Activated T-cell treated with anti-CD3 and anti-CD28 coated beads, Interleukin-2, amount 50 U/mL, for 48 hours (primary cell): ENCODE measurements around the gene PRMT9.

Experiments
- DNase-seq, 2 experiments: peaks; one replicate each; pipeline ENCODE4 v3.0.0-alpha.2; 2020

PRMT9 gene

DNA sequence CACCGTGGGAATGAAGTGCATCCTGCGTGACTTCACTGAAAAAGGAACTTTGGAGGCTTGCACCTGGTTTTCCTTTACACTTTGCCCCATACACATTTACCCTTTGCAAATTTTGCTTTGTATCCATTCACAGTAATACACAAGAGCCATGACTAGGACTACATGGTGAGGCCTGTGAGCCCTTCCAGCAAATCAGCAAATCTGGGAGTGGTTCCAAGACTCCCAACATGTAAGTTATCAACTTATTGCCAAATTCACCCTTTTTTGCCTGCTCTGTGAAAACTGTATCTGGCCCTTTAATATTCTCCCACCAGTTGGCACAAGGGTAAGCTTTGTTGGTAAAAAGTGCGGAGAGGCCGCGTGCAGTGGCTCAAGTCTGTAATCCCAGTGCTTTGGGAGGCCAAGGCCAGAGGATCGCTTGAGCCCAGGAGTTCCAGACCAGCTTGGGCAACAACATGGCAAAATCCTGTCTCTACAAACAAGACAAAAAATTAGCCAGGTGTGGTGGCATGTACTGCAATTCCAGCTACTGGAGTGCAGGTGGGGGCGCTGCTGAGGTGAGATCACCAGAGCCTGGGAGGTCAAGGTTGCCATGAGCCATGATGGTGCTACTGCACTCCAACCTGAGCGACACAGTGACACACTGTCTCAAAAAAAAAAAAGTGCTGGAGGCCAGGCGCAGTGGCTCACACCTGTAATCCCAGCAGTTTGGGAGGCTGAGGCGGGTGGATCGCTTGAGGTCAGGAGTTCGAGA is 5.0 kb downstream of the PRMT9 start:
- DNase-seq: peak; percentile 24 to 39

DNA sequence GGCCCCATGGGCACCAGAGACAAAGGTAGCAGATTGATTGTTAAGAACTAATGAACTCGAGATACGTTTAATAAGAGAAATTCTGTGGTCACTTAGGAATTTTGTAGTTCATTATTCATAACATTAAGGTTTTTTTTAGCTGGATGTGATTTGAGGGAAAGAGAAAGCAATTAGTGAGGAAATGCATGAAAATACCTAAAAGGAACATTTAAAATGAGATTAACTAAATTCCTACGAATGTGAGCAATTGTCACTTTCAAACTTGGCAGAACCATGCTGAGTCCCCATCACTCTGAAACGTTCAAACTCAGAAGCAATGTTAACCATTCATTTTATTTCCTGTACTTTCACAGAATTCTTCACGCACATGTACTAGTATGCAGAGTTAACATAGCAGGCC is 5.9 kb downstream of the PRMT9 start:
- no peak for DNase-seq

GRCh38 chr4:147674496-147674895 is 9.5 kb downstream of the PRMT9 start:
- no peak for DNase-seq

GRCh38 chr4:147674073-147674472 is 9.9 kb downstream of the PRMT9 start:
- no peak for DNase-seq

DNA sequence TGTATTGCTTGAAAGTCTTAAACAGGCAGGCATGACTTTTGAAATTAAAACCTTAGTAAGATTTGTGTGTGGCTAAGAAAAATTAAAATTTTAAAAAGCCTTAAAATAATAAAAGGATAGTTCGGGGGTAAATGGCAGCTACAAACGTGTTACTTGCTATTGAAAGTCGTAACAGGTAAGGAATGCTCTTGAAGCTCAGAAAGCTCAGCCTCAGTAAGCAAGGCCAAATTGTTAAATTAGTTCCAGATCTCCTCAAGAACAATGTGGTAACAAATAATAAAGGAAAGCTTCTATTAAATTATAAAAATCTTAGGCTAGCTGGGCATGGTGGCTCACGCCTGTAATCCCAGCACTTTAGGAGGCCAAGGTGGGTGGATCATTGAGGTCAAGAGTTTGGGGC is 25.5 kb downstream of the PRMT9 start:
- DNase-seq: no peak

DNA sequence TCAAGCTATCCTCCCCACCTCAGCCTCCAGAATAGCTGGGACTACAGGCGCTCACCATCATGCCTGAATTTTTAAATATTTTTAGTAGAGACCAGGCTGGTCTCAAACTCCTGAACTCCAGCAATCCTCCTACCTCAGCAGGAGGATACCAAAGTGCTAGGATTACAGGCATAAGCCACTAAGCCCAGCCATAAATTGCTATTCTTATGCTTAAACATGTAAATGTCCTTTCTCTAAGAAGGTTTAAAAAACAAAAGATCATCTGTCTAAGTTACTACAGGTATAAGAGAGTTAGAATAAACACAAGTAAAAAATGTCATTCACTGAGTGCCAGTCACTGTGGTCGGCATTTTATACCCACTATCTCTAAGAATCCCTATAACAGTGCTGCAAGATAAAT is 28.3 kb downstream of the PRMT9 start:
- DNase-seq: no peak

GRCh38 chr4:147651563-147651962 is 32.4 kb downstream of the PRMT9 start:
- no peak for DNase-seq

DNA sequence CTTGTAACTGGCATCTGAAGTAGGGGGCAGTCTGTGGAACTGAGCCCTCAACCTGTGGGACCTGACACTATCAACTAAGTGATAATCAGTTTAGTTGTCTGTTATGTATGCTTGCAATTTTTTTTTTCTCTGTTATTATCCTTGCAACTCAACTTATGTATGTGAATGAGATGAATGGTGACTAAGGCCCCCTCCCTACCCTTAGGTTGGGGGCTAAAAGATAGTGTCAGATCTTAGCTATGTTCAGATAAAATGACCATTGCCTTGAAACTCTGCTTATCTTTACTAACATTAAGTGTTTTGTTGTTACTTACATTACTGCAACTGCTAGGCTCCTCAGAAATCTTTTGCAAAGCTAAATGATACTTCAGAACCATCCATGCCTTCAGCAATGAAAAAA is 35.3 kb downstream of the PRMT9 start:
- no peak for DNase-seq

GRCh38 chr4:147645099-147645498 is 38.9 kb downstream of the PRMT9 start:
- DNase-seq: no peak

DNA sequence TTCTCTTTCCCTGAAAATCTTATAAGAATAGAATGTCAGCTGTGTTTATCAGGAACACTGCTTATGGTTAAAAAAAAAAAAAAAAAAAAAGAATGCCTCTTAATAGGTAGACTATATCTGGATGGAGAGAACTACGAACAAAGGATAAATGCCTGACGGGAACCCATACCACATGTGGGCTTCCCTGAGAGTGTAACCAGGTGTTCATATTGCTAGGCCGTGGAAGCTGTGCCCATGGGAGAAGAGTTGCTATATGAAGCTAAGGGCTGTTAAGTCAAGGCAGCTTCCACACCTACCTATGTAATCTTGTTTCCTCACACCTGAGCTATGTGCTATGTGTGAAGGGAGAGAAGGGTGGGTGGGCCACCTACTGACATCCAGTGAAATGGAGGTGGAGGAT is 39.5 kb downstream of the PRMT9 start:
- no peak for DNase-seq

DNA sequence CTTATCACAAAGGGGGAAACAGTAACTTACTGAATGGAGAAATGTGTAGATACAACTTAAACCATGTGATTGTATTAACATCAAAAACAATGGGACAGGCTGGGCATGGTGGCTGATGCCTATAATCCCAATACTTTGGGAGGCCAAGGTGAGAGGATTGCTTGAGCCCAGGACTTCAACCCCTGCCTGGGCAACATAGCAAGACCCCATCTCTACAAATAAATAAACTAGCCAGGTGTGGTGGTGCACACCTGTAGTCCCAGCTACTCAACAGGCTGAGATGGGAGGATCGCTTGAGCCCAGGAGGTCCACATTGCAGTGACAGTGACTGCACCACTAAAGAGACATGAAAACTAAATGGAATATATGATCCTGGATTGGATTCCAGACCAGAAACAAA is 40.3 kb downstream of the PRMT9 start:
- no peak for DNase-seq

DNA sequence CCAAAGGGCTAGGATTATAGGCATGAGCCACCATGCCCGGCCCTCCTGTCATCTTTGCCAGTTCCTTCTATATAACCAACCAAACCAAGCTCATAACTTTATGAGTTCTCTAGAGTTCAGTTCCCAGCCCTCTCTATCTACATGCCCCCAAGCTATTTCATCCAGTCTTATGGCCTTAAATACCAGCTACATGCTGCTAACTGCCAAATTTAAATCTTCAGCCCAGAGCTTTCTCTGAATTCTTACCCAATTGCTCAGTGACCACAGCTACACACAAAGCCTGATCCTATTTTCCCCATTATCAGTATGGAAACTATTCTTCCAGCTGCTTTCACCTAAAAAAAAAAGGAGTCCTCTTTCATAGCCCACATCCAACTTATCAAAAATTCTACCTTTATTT is 43.6 kb downstream of the PRMT9 start:
- no peak for DNase-seq

- DNase-seq: no peak
Observed at GRCh38 chr4:147639388-147639787, 44.6 kb downstream of the PRMT9 start.

DNA sequence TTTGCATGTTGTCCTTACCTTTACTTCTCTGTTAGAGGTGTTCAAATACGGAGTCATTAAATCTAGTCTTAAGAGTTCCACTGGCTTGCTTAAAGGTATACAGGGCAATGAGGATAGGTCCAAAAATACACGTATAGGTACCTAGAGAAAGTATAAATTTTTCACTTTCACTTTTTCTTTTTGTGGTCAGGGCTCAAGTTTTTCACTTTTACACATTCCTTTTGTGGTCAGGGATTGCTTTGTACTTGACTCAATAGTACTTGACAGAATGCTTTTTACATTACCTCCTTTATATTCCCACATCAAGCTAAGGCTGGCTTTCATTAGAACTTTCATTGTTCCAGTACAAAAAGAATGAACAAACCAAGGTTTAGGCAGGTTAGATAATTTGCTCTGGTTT is 45.0 kb downstream of the PRMT9 start:
- DNase-seq: no peak

DNA sequence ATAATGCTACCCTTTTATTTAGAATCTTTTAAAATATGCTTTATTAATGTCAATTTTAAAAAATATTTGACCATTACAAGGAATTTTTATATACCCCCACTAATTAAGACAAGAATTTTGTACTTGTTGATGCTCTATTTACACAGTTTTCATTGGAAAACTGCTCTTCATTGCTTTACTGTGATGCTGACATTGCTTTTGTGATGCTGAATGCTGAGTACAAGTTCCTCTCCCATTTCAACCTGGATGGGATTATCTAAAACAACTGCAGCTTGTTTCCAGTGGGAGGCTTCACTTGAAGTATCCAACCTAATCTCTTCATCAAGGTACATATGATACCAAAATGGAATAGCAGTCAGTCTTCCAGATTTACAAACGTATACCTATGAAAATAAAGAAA is 45.6 kb downstream of the PRMT9 start:
- DNase-seq: no peak

DNA sequence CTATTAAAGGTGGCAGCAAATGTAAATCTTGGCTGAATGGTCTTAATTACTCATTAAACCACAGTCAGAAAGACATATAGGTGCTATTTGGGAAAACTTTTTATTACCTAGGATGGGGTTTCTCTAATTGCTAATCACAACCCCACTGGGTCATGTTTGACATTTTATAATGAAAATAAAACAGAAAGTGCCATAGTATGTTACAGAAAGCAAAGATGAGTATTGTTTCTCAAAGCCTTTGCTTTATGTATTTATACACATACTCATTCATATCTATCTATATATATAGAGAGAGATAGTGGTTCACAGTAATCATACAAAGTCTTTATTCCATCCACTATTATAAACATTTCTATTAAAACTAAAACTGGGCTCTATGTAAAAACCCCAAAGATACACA is 48.6 kb downstream of the PRMT9 start:
- no peak for DNase-seq

DNA sequence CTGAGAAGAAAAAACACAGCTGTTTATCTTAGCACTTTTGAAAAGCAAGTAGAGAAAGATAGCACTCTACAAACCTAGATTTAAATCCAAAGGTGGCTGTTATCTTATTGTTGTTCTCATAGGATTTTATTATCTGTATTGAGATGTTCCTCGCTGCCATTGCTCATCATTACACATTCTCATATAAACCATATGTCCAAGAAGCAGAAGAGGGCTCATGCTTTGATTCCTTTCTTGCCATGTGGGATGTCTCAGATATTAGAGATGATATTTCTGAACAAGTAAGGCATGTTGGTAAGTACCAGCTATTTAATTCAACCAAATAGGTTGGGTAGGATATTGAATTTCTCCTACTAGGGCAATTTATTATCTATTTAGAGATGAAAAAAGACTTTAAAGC is 50.3 kb downstream of the PRMT9 start:
- DNase-seq: no peak

- DNase-seq: no peak
Observed at GRCh38 chr4:147633113-147633512, 50.9 kb downstream of the PRMT9 start.

DNA sequence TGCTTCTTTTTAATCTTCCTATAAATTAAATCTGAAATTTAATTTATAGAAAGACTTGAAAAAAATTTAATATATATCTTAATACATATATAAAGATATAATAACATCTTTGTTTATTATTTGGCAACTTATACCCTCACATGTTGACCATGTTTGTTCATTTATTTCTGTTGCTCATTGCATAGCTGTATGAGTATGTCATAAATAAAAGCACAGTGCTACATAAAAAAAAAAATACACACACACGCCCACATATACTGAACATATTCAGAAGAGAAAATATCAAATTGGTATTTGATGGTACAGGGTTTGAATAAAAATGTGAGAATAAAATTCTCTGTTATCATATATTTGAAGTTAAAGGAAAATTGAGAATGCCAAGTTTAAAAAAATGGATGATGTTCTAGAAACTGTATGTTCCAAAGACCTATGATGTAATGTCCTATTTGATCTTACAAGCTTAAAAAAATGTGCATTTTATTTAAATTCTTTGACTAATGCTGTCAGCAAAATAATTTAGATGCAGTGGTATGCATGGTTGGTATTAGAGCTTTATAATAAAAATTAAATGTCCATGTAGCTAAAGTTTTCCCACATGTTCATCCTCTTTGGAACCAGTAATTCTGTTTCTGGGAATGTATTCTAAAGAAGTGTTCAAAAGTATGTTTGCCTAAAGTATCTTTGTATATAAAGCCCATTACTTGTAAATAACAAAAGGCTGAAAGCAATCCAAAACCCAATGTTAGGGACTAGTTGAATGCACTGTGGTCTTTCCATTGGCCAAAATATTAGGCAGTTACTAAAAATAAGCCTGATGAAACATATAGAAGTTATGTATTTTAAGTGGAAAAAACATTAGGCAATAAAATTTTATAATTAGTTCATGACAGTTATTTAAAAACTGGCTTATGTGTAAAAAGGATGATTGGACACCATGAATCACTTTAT is 53.9 kb downstream of the PRMT9 start:
- no peak for DNase-seq

- DNase-seq: no peak
Observed at GRCh38 chr4:147628415-147628814, 55.5 kb downstream of the PRMT9 start.

DNA sequence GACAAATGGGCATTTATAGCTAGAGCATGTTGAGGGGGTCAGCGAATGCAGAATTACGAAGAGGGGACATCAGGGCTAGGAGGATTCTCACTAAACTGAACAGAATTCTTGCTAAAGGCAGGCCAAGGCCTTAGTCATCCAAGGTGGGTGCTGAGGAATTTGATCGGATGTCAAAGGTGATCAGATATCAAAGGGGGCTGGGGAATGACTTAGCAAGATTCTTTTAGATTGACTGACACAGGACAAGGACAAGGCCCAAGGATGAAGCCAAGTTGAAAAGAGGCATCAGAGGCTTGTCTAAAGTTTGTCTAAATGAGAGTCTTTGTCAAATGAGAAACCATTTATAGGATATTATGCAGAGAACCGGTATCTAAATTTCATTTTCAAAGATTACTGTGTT is 57.1 kb downstream of the PRMT9 start:
- no peak for DNase-seq

DNA sequence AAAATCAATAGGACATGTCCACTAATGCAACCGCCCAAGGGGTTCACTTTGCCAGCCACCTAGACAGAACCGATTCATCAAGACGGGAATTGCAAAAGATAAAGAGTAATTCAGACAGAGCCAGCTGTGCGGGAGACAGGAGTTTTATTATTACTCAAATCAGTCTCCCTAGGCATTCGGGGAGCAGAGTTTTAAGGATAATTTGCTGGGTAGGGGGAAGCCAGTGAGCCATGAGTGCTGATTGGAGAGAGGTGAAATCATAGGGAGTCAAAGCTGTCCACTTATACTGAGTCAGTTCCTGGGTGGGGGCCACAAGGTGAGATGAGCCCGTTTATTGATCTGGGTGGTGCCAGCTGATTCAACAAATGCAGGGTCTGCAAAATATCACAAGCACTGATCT is 58.2 kb downstream of the PRMT9 start:
- DNase-seq: no peak

GRCh38 chr4:147620315-147620714 is 63.6 kb downstream of the PRMT9 start:
- no peak for DNase-seq
